SK-N-SH (cell line): ENCODE measurements around the gene ZC3H4.

ENCODE experiments used
- FOXJ3 ChIP-seq: sonication (generic); formaldehyde crosslinking; IDR thresholded peaks from 2 replicates; pipeline ENCODE4 v1.5.1; 2020; ENCODE audit warnings: mild to moderate bottlenecking, missing genetic modification reagents
- MAX ChIP-seq: IDR thresholded peaks from 2 replicates; pipeline ENCODE4 v1.4.0; 2012; ENCODE audit warnings: low read depth

GRCh38 chr19:47153266-47153665, 39.7 kb upstream of the ZC3H4 start:
- TF ChIP-seq FOXJ3 (CRISPR knock-in tag) (no peak), MAX (no peak)
